Natural killer cell treated with Interleukin-12 subunit alpha and Interleukin-12 subunit beta and Interleukin-15 and Interleukin-18, amount 100 ng/mL, for 72 hours (primary cell): ENCODE measurements around the gene DNAH17. TPM values are rescaled to one million over a fixed set of nuclear protein-coding genes. Genes with fewer than 3 reads are reported as not detected.
A peak's percentile ranks its signal among the peaks of the same experiment; 100 is the strongest.

Experiments used
- ATAC-seq, 2 donors: fragments of 150-1000 bp; cut with Tn5 transposase in 1 of 2; sonication (Bioruptor Pico), chemical (Tn5 transposase) in 1 of 2; 2 replicates each; pipeline ENCODE4 v1.10.0; 2021
- DNase-seq: peaks from one replicate; pipeline ENCODE4 v3.0.0; 2022; ENCODE audit warnings: low spot score
- H3K27ac Mint-ChIP-seq, 2 donors: 1 replicate in 1 of 2; 2 replicates in 1 of 2; pipeline ENCODE4 v1.8.0; 2022; ENCODE audit warnings: mixed read lengths in 2 of 2, mild to moderate bottlenecking in 1 of 2, moderate library complexity in 1 of 2
- H3K27me3 Mint-ChIP-seq, 2 donors: 1 replicate in 1 of 2; 2 replicates in 1 of 2; pipeline ENCODE4 v1.8.0; 2022; ENCODE audit warnings: mixed read lengths in 2 of 2
- H3K36me3 Mint-ChIP-seq: one replicate; pipeline ENCODE4 v1.8.0; 2022; ENCODE audit warnings: mixed read lengths
- H3K4me1 Mint-ChIP-seq, 2 donors: 1 replicate in 1 of 2; 2 replicates in 1 of 2; pipeline ENCODE4 v1.8.0; 2022; ENCODE audit warnings: low read depth in 2 of 2, mixed read lengths in 2 of 2, mild to moderate bottlenecking in 1 of 2
- H3K4me3 Mint-ChIP-seq: one replicate; pipeline ENCODE4 v1.8.0; 2022; ENCODE audit warnings: mixed read lengths
- H3K9me3 Mint-ChIP-seq: 2 replicates; pipeline ENCODE4 v1.8.0; 2022; ENCODE audit warnings: mixed read lengths
- total RNA-seq, 2 donors: library from RNA; stranded (reverse); gene quantifications; one replicate each; pipeline ENCODE4 v1.2.3, GENCODE V29; 2022

DNAH17 gene
- total RNA-seq, 2 donors from 2014 or later = 0.14 to 0.22 TPM

- ATAC-seq = no peak
- H3K27ac Mint-ChIP-seq = peak overlapping the region; percentile 66 to 84
- H3K4me3 Mint-ChIP-seq = no peak overlapping the region
- H3K27me3 Mint-ChIP-seq = no peaks in the 10 kb centered on the region
- H3K36me3 Mint-ChIP-seq = peaks cover 1% of the 10 kb centered on the region
- no peak for DNase-seq
- H3K4me1 Mint-ChIP-seq = peaks cover 46 to 61% of the 10 kb centered on the region in 2 donors
- no peaks in the 10 kb centered on the region for H3K9me3 Mint-ChIP-seq
Observed at GRCh38 chr17:78408476-78409050, 168.6 kb downstream of the DNAH17 start.

- Mint-ChIP-seq H3K27me3 (no peaks in the 10 kb centered on the region), H3K27ac (peak overlapping the region; percentile 66 to 84), H3K36me3 (peaks cover 12% of the 10 kb centered on the region), H3K4me3 (no peak overlapping the region), H3K9me3 (no peaks in the 10 kb centered on the region), H3K4me1 (peaks cover 41 to 55% of the 10 kb centered on the region in 2 donors)
- DNase-seq = no peak
- ATAC-seq = no peak
Observed at GRCh38 chr17:78407387-78408000, 169.7 kb downstream of the DNAH17 start.

- peak overlapping the region; percentile 47 to 84 for H3K27ac Mint-ChIP-seq
- ATAC-seq = no peak
- peaks cover 36 to 52% of the 10 kb centered on the region in 2 donors for H3K4me1 Mint-ChIP-seq
- DNase-seq = no peak
- H3K4me3 Mint-ChIP-seq = no peak overlapping the region
- H3K36me3 Mint-ChIP-seq = peaks cover 13% of the 10 kb centered on the region
- no peaks in the 10 kb centered on the region for H3K9me3 Mint-ChIP-seq
- no peaks in the 10 kb centered on the region for H3K27me3 Mint-ChIP-seq
Observed at GRCh38 chr17:78406920-78407319, 170.3 kb downstream of the DNAH17 start.

GRCh38 chr17:78406396-78406795 is 170.8 kb downstream of the DNAH17 start:
- no peaks in the 10 kb centered on the region for H3K27me3 Mint-ChIP-seq
- peak overlapping the region; percentile 47 to 84 for H3K27ac Mint-ChIP-seq
- H3K4me1 Mint-ChIP-seq = peaks cover 35 to 49% of the 10 kb centered on the region in 2 donors
- H3K4me3 Mint-ChIP-seq = no peak overlapping the region
- H3K9me3 Mint-ChIP-seq = no peaks in the 10 kb centered on the region
- no peak for DNase-seq
- ATAC-seq = no peak
- peaks cover 13% of the 10 kb centered on the region for H3K36me3 Mint-ChIP-seq

GRCh38 chr17:78403822-78404221 is 173.4 kb downstream of the DNAH17 start:
- peak overlapping the region in 1 of 2 donors; percentile 6 for H3K27ac Mint-ChIP-seq
- peaks cover 22 to 35% of the 10 kb centered on the region in 2 donors for H3K4me1 Mint-ChIP-seq
- DNase-seq (no peak), ATAC-seq (no peak)
- H3K9me3 Mint-ChIP-seq = no peaks in the 10 kb centered on the region
- no peak overlapping the region for H3K4me3 Mint-ChIP-seq
- H3K27me3 Mint-ChIP-seq = no peaks in the 10 kb centered on the region
- peaks cover 13% of the 10 kb centered on the region for H3K36me3 Mint-ChIP-seq

- peak overlapping the region; percentile 23 to 79 for H3K27ac Mint-ChIP-seq
- no peaks in the 10 kb centered on the region for H3K9me3 Mint-ChIP-seq
- peaks cover 19% of the 10 kb centered on the region for H3K36me3 Mint-ChIP-seq
- no peak for DNase-seq
- no peak for ATAC-seq
- H3K4me1 Mint-ChIP-seq = peaks cover 7 to 24% of the 10 kb centered on the region in 2 donors
- H3K27me3 Mint-ChIP-seq = no peaks in the 10 kb centered on the region
- no peak overlapping the region for H3K4me3 Mint-ChIP-seq
Observed at GRCh38 chr17:78401891-78402290, 175.3 kb downstream of the DNAH17 start.

- Mint-ChIP-seq H3K4me1 (peaks cover 6 to 23% of the 10 kb centered on the region in 2 donors), H3K36me3 (peaks cover 19% of the 10 kb centered on the region), H3K9me3 (no peaks in the 10 kb centered on the region), H3K27ac (peak overlapping the region; percentile 23 to 79), H3K27me3 (no peaks in the 10 kb centered on the region), H3K4me3 (no peak overlapping the region)
- ATAC-seq (no peak), DNase-seq (no peak)
Observed at GRCh38 chr17:78401246-78401645, 175.9 kb downstream of the DNAH17 start.

GRCh38 chr17:78400581-78401240 is 176.5 kb downstream of the DNAH17 start:
- H3K36me3 Mint-ChIP-seq = peaks cover 19% of the 10 kb centered on the region
- H3K27me3 Mint-ChIP-seq = no peaks in the 10 kb centered on the region
- H3K27ac Mint-ChIP-seq = peak overlapping the region in 1 of 2 donors; percentile 31
- peaks cover 12 to 20% of the 10 kb centered on the region in 2 donors for H3K4me1 Mint-ChIP-seq
- H3K9me3 Mint-ChIP-seq = no peaks in the 10 kb centered on the region
- DNase-seq = peak; percentile 50
- H3K4me3 Mint-ChIP-seq = no peak overlapping the region
- no peak for ATAC-seq

- no peak for ATAC-seq
- Mint-ChIP-seq H3K4me3 (no peak overlapping the region), H3K27me3 (no peaks in the 10 kb centered on the region), H3K27ac (no peak overlapping the region), H3K4me1 (peaks cover 18 to 20% of the 10 kb centered on the region in 2 donors), H3K36me3 (peaks cover 23% of the 10 kb centered on the region), H3K9me3 (no peaks in the 10 kb centered on the region)
- peak; percentile 38 for DNase-seq
Observed at GRCh38 chr17:78399693-78400144, 177.5 kb downstream of the DNAH17 start.

- Mint-ChIP-seq H3K36me3 (peaks cover 23% of the 10 kb centered on the region), H3K27ac (no peak overlapping the region), H3K4me1 (peaks cover 18 to 23% of the 10 kb centered on the region in 2 donors), H3K27me3 (no peaks in the 10 kb centered on the region), H3K9me3 (no peaks in the 10 kb centered on the region), H3K4me3 (no peak overlapping the region)
- ATAC-seq = no peak
- DNase-seq = no peak
Observed at GRCh38 chr17:78399028-78399692, 178.0 kb downstream of the DNAH17 start.

GRCh38 chr17:78398390-78398789 is 178.8 kb downstream of the DNAH17 start:
- Mint-ChIP-seq H3K4me1 (peaks cover 21 to 22% of the 10 kb centered on the region in 2 donors), H3K27ac (peak overlapping the region; percentile 16 to 51)

GRCh38 chr17:78397681-78398101 is 179.5 kb downstream of the DNAH17 start:
- H3K4me1 Mint-ChIP-seq = peaks cover 18 to 20% of the 10 kb centered on the region in 2 donors
- H3K36me3 Mint-ChIP-seq = peaks cover 13% of the 10 kb centered on the region
- no peak overlapping the region for H3K4me3 Mint-ChIP-seq
- no peaks in the 10 kb centered on the region for H3K27me3 Mint-ChIP-seq
- no peaks in the 10 kb centered on the region for H3K9me3 Mint-ChIP-seq
- ATAC-seq (no peak), DNase-seq (peak; percentile 38)
- peak overlapping the region; percentile 16 to 51 for H3K27ac Mint-ChIP-seq

More at GRCh38 chr17:78398390-78398789, 178.8 kb downstream of the DNAH17 start:
- DNase-seq (peak; percentile 20), ATAC-seq (no peak)
- Mint-ChIP-seq H3K36me3 (peaks cover 20% of the 10 kb centered on the region), H3K27me3 (no peaks in the 10 kb centered on the region), H3K9me3 (no peaks in the 10 kb centered on the region), H3K4me3 (no peak overlapping the region)

GRCh38 chr17:78396441-78397337 is 180.5 kb downstream of the DNAH17 start:
- peaks cover 9% of the 10 kb centered on the region for H3K36me3 Mint-ChIP-seq
- no peaks in the 10 kb centered on the region for H3K9me3 Mint-ChIP-seq
- ATAC-seq = no peak
- H3K27me3 Mint-ChIP-seq = no peaks in the 10 kb centered on the region
- H3K27ac Mint-ChIP-seq = peak overlapping the region in 1 of 2 donors; percentile 75
- DNase-seq = no peak
- peaks cover 19 to 22% of the 10 kb centered on the region in 2 donors for H3K4me1 Mint-ChIP-seq
- H3K4me3 Mint-ChIP-seq = no peak overlapping the region
